HG03442 (cell line): Measurements from ENCODE around the gene SRRM4.

Experiments used
- ATAC-seq: cut with Tn5 transposase; IDR thresholded peaks from one replicate; pipeline ENCODE4 v1.9.1; 2021; ENCODE audit warnings: mild to moderate bottlenecking, moderate library complexity; ENCODE audit not compliant: unreplicated experiment

SRRM4 gene

DNA sequence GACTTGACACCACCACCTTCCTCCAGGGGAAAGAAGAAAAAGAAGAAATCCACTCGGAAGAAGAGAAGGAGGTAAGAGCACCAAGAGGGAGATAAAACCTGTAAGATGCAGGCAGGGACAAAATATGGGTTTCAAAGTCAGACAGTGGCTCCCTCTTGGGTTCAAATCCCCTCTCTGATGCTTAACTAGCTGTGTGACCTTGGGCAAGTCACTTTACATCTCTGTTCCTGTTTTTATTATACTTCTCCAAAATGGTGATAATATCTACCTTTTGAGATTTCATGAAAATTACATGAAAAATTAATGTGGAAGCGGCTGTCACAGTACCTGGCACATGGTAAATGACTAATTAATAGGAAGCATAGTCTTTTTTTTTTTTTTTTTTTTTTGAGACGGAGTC lies 133.0 kb downstream of the SRRM4 start:
- no peak for ATAC-seq

DNA sequence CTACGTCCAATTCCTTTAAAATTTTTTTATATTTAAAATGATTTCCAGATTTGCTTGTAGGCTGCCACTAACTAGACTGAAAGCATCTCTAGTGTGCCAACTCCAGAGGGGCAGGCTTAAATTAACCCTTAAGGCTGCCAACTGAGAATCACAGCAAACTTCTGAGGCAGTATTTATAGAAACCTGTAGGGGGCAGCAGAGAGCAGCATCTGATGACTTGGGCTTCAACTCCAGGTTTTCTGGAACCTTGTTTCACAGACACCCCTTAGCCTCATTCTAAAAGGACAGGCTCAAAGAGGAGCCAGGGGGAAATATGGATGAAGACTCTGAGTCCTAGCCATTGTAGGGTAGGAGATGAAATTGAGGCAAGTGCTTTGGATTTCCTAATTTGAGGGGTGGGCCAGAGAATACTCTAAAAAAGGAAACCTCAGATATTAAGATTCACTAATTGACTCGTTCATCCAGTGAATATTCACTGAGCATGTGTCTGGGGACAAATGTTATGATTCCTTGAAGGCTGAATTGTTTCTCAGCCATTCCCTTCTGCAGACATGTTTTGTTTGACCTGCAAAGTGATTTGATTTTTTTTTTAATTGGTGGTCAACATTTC lies 134.1 kb downstream of the SRRM4 start:
- no peak for ATAC-seq

DNA sequence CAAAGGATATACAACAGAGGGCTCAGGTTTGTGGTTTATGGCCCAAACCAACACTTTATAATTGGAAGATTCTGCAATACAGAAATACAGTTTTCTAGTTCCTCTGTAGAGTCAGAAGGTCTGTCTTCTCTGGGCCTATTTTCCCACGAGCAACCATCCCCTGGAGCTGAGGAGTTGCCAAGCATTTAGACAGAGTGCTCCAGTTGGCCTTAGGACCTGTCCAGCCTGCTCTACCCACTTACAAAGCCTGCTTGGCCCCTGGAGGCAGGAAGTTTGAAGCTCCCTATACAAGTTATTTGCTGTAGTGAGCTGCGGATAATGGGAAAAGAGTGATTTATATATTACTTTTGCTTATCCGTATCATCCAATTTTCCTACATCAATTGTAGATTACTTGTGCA lies 136.6 kb downstream of the SRRM4 start:
- ATAC-seq: no peak

DNA sequence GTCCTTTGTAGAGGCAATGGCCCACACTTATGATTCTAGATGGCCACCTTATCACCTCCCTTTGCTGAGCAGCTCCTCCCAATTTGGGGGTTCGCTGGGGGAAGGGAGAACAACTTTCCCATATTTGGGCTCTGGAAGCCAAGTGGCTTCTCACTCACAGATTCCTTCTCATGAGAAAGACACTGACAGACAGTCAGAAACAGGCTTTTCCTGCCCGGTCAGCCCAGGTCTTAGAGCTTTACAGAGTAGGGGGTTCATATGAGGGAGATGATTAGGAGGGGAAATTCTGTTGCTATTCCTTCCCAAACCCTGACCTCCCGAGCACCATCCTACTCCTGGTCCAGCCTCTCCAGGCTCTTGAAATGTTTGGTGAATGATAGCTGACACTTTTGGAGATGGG lies 137.3 kb downstream of the SRRM4 start:
- no peak for ATAC-seq

DNA sequence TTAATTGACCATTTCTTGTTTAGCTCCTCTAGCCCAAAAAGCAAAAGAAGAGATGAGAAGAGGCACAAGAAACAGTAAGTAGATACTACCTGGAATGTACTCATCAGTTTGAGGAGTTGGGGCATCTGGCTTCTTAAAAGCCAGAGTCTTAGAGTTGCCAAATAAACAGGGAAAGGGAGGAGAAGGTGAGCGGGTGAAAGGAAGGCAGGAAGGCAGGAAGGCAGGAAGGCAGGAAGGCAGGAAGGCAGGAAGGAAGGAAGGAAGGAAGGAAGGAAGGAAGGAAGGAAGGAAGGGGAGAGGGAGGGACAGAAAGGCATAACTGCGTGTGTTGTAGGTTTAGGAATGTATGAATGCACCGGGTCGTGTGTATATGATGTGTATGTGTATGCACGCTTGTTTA lies 140.7 kb downstream of the SRRM4 start:
- no peak for ATAC-seq

DNA sequence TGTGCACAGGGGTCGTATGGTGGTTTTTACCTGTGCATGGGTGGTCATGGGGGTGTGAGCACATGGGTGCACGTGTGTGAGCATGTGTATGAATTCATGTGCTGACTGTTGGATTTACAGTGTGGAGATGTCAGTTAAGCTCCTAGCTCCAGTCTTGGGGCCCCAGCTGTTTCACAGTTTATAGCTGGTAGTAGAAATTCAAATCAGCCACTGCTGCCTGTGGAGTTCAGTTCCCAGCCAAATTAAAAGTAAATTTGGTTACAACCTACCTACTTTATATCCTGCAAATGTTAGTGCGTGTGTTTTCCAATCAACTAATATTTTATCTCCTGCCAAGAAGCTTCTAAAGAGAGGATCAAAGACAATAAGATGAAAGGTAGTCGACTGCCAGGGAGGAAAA lies 141.4 kb downstream of the SRRM4 start:
- no peak for ATAC-seq

DNA sequence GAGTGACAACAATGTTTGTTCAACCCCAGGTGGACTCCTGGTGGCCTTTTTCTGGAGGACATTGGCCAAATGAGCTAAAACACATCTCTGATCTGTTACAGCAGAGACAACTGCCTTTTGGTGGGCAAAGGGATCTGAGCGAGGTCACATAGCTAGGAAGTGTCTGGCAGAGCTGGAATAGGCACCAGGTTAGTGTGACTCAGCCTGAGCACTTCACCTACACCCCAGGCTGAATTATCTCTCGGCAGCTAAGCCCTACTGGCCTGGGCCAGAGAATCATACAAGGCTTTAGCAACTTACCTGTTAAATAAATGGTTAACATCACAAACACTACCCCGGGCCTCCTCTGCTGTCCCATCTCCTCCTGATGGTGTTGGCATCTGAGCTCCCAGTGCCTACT lies 147.2 kb downstream of the SRRM4 start:
- no peak for ATAC-seq

DNA sequence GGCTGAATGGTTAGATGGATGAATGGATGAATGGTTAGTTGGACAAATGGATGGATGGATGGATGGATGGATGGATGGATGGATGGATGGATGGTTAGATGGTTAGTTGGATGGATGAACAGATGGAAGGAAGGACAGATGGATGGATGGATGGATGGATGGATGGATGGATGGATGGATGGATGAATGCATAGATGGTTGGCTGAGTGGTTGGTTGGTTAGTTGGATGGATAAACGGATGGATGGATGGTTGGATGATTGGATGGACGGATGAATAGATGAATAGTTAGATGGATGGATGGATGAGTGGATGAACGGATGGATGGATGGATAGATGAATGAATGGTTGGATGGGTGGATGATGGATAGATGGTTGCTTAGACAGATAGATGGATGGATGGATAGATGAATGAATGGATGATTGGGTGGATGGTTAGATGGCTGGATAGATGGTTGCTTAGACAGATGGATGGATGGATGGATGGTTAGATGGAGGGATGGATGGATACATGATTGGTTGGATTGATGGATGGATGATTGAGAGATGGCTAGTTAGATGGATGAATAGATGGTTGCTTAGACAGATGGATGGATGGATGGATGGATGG lies 148.6 kb downstream of the SRRM4 start:
- ATAC-seq: no peak

DNA sequence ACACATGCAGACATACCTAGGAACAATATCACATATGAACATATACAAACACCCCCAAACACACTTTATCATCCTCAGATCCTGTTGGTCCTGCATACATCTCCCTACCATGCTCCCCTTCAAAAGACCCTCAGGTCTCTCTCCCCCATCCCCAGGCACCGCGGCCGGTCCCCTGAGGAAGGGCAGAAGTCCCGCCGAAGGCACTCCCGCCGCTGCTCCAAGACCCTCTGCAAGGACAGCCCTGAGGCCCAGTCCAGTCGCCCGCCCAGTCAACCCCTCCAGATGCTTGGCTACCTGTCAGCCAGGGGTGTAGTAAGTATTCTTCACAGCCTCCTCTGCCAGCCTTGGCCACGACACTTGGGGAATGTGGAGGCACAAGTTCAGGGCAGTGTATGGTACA lies 149.2 kb downstream of the SRRM4 start:
- ATAC-seq: no peak

DNA sequence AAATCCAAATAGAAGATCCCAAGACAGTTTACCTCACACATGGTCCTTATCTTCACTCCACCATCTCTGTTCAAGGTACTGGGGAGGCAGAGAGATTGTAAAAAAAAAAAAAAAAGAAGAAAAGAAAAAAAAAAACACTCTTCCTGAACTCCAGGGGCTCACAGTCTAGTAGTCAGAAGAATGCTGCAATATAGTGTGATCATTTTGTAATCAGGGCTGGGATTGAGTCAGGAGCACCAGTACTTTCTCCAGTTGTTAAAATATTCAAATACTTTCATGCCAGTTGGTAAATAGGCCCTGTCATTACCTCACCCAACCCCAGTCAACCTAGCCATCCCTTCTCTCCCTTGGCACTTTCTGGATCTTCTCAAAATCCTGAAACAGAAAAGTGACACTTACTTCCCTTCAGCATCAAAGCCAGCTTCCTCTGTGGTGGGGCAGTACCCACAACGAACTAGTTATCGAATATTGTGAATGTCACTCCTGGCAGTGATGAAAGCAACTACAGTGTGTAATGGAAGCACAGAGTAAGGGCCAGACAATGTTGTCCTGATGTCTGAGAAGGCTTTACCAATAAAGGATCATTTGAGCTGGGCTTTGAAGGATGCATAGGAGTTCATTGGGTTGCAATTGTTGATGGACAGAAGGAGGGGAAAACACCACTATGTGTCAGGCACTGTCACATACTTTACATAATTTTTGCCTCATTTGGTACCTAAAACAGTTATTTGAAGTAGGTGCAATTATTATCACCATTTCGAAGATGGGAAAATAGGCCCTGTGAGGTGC lies 153.1 kb downstream of the SRRM4 start:
- ATAC-seq: no peak

DNA sequence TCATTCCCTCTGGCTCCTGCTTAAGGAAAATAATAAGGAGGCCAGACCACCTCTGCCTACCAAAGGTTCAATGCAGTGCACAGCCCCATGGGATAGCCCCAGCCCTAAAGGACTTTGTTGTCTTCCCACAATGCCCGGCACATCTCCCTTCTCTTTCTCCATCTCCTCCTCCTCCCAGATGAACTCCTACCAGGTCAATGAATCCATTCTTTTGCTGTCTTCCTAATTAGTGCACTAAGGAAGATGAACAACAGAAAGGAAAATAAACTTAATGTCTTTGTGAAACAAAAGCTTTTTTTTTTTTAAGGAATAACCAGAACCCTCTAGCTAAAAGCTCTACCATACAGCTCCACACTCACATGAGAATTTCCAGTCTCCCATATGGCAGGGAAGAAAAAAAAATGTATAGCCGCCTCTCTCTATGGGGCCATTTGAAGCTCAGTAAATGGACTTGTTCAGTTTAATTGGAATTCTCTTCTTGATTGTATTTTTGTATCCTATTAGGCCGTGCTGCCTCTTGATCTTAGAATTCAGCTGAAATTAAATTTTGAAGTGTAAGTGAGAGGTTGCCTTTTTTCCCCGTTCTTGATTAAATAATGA lies 155.6 kb downstream of the SRRM4 start:
- no peak for ATAC-seq

DNA sequence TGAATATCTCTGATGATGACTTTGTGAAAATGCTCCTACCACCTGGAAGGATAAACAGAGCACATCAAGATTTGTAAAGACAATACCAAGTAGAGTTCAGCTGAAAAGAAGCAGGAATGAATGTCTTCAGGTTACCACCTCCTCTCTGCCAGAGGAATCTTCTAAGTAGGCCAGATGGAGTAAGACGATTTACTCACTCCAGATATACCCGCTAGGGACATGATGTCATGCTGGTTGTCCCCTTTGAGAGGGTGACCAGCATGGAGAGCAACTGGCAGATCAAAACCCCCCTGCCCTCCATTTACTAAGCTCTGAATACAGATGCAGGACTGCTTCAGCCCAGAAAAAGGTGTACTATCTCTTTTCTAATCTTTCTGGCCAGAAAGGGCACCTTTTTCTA lies 158.1 kb downstream of the SRRM4 start:
- ATAC-seq: no peak

DNA sequence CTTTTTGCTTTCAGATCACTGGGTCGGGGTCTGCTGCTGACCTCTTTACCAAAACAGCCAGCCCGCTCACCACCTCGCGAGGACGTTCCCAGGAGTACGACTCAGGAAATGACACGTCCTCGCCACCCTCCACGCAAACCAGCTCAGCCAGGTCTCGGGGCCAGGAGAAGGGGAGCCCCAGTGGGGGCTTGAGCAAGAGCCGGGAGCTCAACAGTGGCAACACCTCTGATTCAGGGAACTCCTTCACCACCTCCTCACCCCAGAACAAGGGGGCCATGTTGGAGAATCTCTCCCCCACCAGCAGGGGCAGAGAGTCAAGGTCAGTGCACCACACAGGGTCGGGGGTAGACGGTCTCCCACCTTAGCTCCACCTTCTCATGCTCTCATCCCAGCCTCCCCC lies 164.0 kb downstream of the SRRM4 start:
- ATAC-seq: no peak

DNA sequence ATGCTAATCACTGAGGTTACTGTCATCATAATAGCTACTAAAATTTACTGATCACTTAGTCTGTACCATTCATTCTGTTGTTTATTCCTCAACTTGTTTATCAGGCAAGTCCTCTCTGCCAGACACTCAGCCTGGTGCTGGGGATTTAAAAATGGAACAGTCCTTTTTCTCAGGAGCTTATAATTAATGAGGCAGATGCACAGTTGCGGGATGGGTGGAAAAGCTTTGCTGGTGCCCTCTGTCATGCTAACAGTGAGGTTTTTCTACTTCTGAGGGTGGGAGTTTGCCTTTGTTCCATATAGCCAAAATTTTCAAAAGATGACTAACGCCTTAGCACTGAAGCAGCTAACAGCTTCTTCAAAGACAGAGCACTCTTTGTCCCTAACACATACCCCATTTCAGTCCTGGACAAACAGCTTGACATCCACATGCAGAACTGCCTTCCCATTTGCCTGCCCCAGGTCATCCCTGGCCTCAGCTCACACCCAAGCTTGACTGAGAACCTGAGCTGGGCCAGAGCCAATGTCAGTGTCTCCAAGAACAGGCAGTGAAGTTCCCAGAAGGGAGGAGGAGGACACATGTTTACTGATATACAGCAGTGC lies 166.6 kb downstream of the SRRM4 start:
- no peak for ATAC-seq

DNA sequence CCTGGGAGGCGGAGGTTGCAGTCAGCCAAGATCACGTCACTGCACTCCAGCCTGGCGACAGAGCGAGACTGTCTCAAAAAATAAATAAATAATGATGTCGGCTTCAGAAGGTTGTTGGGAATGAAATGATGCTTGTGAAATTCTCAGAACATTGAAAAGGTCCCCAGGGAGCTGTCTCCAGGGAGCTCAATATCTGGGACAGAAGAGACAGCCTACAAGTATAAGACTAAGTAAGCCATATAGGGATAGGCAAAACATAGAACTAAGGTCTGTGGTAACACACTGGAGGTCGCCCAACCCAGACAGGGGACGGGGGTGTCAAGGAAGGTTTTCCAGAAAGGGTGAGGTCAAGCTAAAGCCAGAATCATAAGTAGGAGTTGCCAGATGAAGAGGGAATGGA lies 167.9 kb downstream of the SRRM4 start:
- ATAC-seq: no peak

DNA sequence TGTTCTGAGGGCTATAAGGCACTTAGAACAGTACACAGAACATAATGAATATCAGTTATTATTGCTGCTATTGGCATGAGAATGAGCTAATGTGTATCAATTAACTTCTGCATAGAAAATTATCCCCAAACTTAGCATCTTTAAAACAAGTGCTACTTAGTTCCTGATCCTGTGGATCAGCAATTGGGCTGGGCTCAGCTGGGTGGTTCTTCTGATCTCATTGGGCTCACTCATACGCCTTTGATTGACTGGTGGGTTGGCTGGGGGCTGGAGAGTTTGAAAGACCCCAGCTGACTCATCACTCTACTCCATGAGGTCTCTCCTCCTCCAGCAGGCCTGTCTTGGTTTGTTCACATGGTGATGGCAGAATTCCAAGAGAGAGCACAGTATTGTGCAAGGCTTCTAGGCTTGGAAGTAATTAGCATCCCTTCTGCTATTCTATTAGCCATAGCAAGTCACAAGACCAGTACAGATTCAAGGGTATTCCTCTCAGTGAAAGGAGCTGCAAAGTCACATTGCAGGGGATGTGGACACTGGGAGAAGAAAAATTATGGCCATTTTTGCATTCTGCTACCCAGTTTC lies 170.2 kb downstream of the SRRM4 start:
- ATAC-seq: no peak

DNA sequence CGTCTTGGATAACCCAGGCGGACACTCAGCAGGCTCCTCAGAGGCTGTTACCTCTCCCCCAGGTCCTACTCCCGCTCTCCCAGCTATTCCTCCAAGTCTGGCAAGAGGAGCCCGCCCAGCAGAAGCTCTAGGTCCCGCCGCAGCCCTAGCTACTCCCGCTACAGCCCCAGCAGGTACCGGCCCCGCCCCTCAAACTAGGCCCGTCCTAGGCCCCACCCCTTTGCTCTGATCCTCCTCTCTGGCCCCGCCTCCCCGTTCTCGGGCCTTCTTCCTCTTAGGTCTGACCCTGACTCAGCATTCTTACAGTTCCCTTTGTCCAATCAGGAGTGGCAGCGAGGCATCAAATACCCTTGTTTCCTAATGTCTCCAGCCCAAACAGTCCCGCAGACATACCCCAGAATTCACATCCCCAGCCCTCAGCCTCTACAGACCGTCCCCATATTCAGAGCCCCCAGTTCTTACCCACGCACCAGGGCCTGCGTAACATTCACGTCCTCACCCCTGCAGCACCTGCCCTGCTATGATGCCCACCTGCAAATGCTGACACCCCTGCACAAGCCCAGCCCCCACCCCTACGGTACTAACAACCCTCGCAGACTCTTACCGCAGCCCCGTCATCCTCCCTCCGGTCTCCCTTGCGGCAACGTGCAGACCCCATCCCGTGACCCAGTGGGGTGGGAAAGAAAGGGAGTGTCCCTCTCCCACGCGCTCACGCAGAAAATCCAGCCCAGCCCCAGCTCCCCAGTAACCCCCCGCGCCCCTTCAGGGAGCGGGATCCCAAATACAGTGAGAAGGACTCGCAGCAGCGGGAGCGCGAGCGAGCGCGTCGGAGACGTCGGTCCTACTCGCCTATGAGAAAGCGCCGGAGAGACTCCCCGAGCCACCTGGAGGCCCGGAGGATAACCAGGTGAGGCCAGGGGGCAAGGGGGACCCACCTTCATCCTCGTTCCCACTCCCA lies 172.4 kb downstream of the SRRM4 start:
- no peak for ATAC-seq

DNA sequence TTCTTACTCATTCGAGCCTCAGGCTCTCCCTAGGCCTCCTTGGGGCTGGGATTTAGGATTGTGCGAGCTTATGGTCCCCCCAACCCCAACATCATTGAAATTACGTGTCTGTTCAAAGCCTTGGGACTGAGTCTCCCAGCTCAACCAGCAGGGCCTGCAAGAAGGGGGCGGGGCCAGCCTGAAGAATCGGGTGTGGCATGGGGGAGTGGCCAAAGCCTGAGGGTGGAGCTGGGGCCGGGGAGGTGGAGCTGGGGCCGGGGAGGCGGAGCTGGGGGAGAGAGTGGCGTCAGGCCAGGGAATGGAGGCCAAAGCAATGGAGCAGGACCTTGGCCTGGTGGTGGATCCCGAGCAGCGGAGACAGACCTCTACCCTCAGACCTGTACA lies 173.1 kb downstream of the SRRM4 start:
- ATAC-seq: no peak

DNA sequence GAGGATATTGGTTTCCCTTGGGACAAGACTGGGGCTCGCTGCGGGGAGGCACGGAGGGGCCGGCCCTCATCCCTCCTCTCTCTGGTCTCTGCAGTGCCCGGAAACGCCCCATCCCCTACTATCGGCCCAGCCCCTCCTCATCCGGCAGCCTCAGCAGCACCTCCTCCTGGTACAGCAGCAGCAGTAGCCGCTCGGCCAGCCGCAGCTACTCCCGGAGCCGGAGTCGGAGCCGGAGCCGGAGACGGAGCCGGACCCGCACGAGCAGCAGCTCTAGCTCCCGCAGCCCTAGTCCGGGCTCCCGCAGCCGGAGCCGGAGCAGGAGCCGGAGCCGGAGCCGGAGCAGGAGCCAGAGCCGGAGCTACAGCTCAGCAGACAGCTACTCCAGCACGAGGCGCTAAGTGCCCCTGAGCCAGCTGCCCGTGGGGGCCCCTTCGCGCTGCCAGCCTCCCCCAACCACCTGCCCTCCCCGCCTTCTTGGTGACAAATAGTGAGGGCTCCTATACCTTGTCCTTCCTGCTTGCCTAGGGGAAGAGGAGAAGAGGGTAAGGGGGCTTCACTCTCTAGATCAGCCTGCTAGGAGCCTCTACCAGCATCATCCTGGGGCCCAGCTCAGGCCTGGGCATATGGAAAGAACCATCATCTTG lies 175.2 kb downstream of the SRRM4 start:
- ATAC-seq: no peak

DNA sequence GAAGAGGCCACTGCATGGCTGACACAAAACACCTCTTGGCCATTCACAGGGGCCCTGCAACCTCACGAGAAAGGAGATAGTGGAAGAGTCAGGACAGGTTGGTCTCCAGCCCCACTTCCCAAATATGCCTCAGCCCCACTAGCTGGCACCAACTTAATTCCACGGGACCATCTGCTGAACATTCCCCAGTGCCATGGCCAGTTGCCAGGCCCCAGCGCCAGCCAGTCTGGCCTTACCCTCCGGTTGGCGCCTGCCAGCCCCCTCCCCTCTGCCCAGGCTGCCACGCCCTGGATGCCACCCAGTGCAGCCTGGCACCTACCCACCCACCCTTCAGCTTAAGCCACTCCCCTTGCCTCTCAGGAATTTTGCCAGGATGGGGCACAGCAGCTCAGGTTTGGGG lies 176.2 kb downstream of the SRRM4 start:
- no peak for ATAC-seq
